NCI-H2196 (cell line): Measurements from ENCODE around the gene CXCR3.
"Not testable (repeated sequence)": the region's sequence is repeated elsewhere in the genome, so short reads cannot be mapped to it uniquely, and the experiment has no call there.

Experiments used
- DNase-seq: peaks from one replicate; lab custom pipeline; 2025; ENCODE audit not compliant: unreplicated experiment; lab: John Stamatoyannopoulos, UW

Gene CXCR3

DNA sequence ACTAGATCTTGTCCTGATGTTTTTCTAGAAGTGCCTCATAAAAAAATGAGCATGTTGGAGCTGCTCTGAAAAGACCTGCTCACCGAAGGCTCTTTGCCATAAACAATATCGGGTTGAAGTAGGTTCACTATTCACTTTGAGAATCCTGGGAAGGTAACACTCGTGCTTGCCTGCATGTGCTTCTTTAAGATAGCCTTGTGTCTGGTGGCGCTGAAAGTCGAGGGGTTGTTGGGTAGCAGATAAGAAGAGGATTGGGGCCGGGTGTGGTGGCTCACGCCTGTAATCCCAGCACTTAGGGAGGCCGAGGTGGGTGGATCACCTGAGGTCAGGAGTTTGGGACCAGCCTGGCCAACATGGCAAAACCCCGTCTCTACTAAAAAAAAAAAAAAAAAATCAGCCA, 6.6 kb downstream of the CXCR3 start:
- not testable (repeated sequence) for DNase-seq

DNA sequence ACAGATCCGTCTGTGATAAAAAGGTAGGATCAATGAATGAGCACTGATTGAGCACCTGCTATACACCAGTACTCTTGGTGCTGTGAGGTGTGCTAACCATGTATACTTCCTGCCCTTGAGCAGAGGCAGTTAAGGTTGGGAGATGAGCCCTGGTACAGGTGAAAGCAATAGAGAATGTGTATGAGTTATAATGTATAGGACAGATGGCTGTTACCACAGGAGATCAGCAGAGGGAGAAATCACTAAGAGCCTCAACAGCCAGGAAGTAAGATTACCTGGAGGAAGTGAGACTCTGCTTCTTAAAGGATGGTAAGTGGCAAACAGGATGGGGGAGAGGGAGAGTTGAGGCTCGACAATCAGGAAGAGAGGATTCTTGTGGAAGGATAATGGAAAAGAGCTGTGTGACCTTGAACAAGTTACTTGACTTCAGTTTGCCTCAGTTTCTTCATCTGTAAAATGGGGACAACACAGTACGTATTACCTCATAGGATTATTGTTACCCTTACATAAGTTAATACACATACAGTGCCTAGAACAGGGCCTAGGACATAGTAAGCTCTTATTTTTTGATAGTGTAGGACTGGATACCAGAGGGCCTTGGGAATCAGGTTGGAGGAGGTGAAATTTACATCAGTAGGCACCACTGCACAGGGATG, 9.1 kb downstream of the CXCR3 start:
- no peak for DNase-seq

DNA sequence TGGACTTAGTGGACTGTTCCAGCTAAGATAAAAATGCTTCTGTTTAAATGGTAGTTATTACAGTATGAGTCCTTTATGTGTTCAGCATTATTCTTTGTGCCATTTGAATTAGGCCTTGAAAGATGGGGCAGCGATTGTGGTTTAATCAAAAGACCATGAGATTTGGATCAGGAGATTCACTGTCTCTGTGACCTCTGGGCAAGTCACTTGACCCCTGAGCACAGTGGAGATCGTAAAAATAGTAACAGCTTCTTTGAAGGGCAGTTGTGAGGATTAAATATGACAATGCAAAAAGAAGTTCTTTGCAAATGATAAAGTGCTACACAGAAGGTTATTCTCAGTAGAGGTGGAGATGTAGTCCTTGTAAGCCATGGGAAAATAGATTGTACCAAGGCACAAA, 10.8 kb downstream of the CXCR3 start:
- DNase-seq: no peak

DNA sequence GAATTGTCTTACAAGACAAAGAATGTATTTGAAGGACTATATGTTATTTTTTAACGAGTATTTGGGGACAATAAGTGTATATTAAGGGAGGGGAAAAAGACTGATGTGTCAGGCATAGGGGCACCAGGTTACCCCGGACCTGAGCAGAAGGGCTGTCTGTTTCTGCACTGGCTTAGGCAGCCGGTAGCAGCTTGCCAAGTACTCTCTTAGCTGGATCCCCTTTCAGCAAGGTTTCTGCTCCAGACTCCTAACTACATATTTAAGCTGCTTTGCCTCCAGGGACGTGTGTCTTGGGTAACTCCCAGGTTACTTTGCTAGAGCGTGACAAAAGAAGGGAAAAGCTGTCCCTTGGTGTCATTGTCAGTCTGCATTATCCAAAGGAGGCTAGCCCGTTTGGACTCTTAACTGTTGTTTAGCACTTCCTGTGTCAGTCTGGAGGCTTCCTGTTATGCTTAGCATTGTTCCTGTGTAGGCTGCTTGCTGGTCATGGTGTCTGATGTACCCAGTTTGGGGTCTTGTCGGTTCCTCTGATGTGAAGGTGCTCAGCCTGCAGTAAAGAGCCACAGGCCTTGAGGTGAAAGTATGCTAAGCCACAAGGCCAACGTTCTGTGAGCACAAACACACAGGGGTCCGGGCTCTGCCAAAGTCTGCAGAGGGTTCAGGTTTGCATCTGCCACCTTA, 11.6 kb downstream of the CXCR3 start:
- no peak for DNase-seq

DNA sequence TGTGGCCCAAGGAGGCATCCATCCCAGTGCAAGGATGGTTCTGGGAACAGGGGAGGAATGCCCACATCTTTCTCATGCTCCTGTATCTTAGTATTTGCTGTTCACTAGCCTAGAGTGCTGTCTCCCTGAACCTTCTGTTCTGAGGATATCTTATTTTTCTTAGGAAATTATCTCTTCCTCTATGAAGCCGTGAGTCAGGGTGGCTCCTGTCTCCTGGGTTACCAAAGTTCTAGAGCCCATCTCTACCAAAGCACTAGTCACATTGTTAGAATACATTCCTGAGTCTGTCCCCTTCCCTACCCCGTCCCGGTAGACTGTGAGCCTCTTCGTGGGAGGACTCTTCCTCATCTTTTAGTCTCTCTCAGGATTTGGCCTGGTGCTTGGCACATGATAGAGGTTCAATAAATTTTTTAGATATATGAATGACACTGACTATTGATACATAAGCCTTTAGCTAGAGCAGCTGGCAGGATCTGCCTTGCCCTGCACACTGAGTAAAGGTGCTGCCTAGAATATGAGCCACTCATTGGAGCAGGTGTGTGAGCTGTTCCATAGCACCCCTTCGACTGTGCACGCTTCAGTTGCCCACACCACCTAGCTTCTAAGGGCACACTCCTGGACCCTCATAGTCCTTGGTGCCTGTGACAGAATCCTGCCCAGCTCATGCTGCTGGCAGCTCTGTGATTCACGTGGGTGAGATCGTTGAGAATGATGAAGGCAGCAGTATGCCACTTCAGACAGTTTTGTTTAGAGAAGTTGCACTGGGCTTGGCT, 13.3 kb downstream of the CXCR3 start:
- no peak for DNase-seq

DNA sequence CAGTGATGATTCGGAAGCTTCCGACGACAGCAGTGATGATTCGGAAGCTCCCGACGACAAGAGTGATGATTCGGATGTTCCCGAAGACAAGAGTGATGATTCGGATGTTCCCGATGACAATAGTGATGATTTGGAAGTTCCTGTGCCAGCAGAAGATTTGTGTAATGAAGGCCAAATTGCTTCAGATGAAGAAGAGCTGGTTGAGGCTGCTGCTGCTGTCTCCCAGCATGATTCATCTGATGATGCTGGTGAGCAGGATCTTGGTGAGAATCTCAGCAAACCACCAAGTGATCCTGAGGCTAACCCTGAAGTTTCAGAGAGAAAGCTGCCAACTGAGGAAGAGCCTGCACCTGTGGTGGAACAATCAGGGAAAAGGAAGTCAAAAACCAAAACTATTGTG, 14.2 kb downstream of the CXCR3 start:
- DNase-seq: no peak

DNA sequence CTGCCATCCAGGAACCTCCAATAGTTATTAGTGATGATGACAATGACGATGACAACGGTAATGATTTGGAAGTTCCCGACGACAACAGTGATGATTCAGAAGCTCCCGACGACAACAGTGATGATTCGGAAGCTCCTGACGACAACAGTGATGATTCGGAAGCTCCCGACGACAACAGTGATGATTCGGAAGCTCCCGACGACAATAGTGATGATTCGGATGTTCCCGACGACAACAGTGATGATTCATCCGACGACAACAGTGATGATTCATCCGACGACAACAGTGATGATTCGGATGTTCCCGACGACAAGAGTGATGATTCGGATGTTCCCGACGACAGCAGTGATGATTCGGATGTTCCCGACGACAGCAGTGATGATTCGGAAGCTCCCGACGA, 14.7 kb downstream of the CXCR3 start:
- no peak for DNase-seq

DNA sequence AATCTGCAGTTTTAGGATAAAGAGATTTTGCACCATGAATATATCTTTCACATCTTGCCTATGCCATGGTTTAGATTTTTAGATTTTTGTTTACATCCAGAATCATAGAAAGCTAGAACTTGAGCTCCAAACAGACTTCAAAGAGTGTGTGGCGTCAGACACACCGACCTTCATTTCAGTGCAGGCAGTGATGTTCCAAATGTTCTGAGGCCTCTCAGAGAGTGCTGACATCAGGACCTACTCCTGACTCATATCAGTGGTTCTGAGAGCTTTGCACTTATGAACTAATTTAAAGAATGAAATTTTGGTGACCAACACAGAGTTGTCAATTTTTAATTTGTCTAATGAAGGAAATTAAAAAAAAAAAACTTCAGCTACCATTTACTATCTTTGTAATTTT, 18.3 kb downstream of the CXCR3 start:
- DNase-seq: no peak

DNA sequence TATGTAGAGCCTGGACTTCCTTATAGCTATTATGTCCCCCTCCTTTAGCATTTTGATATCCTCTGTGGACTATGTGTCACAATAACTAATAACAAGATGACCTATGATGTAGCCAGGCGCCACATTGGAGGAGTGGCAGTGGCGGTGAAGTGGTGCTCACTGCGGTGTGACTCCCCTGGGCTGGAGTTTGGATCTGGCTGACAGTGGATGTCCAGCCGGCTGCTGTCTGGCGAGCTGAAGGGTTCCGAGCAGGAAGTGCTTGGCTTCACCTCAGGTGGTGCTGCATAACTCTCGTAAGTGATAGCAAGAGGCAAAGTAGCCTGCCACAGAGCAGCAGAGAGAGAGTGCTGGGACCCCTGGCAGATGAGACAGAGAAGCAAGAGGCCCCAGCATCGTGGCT, 25.1 kb downstream of the CXCR3 start:
- not testable (repeated sequence) for DNase-seq

DNA sequence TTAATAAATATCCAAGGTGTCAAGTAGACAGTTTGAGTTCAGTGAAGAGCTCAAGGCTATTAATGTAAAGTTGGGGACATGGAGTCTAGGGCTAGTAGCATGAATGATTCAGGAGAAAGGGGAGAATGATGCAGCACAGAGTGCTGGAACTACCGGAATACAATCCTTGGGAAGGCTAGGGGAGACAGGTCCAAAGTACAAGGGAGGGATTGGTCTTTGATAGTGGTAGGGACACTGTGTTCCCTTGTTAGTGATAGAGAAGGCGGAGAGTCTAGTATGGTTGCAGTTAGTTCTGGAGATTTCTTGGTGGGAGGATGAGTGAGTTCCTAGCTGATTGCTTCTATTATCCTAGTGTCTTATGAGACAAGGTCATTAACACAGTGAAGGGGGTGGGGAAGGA, 31.4 kb downstream of the CXCR3 start:
- DNase-seq: no peak

DNA sequence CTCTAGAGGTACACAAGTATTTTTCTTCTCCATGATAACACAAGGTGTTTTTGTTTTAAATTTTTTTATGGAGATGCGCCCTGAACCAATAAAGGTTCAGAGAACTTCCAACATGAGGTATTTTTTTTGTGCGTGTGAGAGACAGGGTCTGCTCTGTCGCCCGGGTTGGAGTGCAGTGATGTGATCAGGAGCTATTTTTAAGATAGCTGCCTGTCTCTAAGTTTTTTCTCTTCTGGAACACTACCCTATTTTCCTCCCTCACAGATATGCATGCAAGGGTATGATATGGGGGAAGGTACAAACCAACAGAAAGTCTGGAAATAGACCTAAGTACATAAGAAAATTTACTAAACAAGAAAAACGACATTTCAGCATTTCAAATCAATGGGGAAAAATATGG, 37.1 kb downstream of the CXCR3 start:
- DNase-seq: no peak

DNA sequence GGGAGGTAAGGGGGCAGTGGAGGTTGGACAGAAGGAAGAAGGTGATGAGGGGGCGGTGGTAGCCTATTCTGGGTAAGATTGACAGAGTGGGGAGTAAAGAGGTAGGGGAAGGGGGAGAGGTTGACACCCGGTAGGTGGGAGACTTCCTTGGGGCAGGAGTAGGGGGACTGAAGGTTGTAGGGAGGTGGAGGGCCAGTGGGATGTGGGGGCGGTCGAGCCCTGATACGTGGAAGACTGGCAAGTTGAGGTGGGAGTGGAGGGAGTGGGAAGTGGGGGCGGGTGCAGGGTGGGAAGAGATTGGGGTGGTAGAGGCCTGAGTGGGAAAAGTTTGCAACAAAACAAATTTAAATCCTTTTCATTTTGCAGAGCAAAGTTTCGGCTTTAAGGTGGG, 38.3 kb downstream of the CXCR3 start:
- no peak for DNase-seq

DNA sequence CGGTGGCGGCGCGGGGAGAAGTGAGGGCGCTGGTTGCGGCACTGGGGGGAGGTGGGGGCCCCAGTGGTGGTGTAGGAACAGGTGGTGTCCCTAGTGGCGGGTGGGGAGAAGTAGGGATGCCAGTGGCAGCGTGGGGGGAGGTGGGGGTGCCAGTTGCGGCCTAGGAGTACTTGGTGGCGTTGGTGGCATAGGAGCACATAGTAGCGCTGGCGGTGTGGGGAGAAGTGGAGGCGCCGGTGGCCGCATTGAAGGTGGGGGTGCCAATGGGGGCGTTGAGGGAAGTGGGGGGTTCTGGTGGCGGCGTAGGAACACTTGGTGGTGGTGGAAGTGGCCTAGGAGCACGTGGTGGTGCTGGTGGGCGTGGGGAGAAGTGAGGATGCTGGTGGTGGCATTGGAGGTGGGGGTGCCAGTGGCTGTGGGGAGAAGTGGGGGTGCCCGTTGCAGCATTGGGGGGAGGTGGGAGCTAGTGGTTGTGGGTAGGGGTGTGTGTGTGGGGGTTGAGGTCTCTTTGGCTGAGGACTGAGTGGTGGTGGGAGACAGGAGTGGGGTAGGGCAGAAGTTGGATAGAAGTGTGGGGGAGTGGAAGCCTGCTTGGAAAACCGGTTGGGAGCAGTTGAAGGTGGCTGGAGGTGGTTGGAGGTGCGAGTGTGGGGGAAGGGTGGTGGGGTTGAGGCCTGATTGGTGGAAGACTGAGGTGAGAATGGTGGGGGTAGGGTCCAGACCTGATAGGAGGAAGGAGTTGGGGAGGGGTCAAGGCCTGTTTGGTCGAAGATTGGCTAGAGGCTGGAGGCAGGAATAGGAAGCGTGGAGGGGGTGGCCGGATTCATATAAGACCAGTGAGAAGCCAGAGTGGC, 38.9 kb downstream of the CXCR3 start:
- no peak for DNase-seq

DNA sequence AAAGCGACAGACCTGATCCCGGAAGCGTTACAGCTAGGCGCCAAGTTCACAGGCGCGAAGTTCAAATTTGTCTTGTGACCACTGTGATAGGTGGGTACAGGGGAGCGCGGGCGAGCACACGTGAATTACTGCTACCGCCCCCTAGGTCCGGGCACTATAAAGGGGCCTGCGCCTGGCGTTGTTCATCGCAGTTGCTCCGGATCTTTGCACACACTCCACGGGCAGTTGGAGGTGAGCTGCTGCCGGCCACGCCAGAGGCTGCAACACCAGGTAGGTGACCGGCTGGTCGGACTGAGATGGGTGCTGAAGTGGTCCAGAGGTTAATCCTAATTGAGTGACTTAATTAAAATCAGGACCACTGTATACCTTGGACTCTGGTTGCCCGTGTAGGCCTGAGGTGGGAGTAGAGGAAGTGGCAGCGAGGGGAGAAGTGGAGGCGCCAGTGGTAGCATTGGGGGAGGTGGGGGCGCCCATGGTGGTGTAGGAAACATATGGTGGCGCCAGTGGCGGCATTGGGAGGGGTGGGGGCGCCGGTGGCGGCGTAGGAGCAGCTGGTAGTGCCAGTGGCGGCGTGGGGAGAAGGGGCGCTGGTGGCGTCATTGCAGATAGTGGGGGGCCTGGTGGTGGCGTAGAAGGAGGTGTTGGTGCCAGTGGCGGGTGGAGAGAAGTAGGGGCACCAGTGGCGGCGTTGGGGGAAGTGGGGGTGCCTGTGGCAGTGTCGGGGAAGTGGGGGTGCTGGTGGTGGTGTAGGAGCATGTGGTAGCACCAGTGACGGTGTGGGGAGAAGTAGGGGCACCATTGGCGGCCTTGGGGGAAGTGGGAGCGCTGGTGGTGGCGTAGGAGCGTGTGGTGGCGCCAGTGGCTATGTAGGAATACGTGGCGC, 39.8 kb downstream of the CXCR3 start, which contains the start of gene GCNA:
Gene GCNA, plus strand, starts transcription at position 185 of the 883 bp plus-strand sequence. CDS start 2,385 bp downstream, outside the sequence.
- no peak for DNase-seq

DNA sequence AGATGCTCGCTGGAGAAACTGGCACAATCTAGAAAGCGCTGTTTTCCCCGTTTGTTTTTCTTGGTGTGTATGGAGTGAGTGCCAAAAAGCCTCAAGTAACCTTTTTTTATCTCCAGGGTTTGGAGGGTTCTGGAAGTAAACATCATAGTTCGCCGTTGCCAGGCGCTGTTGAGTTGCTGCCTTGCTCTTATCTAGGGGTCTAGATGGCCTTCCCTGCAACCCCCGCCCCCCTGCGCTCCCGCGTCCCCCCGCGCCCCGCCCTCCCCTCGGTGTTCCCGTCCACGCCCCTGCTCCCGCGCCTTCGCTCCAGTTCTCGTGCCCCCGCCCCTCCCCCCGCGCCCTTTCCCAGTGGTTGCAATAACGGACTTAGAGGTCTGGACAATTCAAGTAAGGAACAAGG, 40.6 kb downstream of the CXCR3 start:
- DNase-seq: no peak

DNA sequence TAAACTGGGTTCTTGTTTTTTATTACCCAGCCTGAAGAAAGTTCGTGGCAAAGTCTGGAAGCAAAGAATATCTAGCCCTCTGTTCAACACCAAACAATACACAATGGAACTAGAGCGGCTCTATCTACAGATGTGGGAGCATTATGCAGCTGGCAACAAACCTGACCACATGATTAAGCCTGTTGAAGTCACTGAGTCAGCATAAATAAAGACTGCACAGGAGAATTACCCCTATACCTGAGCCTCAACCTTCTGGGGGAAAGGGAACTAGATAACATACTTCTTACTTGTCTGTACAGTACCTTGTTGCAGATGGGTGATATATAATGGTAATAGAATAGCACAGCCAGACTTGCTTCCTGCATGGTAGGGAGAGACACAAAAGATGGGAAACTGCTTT, 44.7 kb downstream of the CXCR3 start:
- DNase-seq: no peak

DNA sequence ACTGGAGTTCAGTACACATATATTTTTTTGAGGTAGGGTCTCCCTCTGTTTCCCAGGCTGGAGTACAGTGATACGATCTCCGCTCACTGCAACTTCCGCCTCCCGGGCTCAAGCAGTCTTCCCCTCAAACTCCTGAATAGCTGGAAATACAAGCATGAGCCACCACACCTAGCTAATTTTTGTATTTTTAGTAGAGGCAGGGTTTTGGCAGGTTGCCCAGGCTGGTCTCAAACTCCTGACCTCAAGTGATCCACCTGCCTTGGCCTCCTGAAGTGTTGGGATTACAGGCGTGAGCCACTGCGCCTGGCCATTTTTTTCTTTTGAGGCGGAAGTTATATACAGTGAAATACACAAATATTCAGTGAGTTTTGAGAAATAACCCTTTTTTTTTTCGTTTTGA, 46.9 kb downstream of the CXCR3 start:
- peak; percentile 3 for DNase-seq
